CD4-positive, alpha-beta memory T cell (primary cell): ENCODE measurements around the gene RGS1. TPM values are rescaled to one million over a fixed set of nuclear protein-coding genes. Genes with fewer than 3 reads are reported as not detected.

Source experiments
- polyA plus RNA-seq, 2 donors: library from polyadenylated mRNA; unstranded; fragments of 300-500 nt; fragmentation: Illumina TruSeq; gene quantifications; one replicate each; pipeline ENCODE4 v1.2.3, GENCODE V29; 2021
- total RNA-seq, 2 experiments: library from RNA; stranded (reverse); gene quantifications; one replicate each; pipeline ENCODE4 v1.2.3, GENCODE V29; 2021

The RGS1 gene
- total and polyA plus RNA-seq, 4 experiments from 2014 or later: 9.9 to 120 (median 14.8) TPM

Other genes with a start within 250 kb of the RGS1 start
- not detected for gene RGS13, start 60.4 kb downstream of the RGS1 start, total RNA-seq
- not detected for gene RGS13, start 60.4 kb downstream of the RGS1 start, polyA plus RNA-seq
- 10 to 100 TPM; 26.4 to 27.9 TPM for gene RGS2, start 233.3 kb downstream of the RGS1 start, total RNA-seq
- gene RGS2, start 233.3 kb downstream of the RGS1 start, polyA plus RNA-seq: 100 to 1,000 TPM in 1 of 2 donors, 10 to 100 TPM in 1; 31.3 to 203 TPM